Esophagus muscularis mucosa (tissue), 4 donors: ENCODE data around the gene CBL. TPM values are rescaled to one million over a fixed set of nuclear protein-coding genes. Genes with fewer than 3 reads are reported as not detected.

Experiments used
- DNase-seq: peaks from one replicate; pipeline ENCODE4 v3.0.0-alpha.2; 2017; ENCODE audit errors: extremely low spot score
- H3K27ac ChIP-seq, 4 donors: fragments of 200-600 bp; sonication (generic); replicated peaks in 1 of 4; 1 replicate in 3 of 4; 2 replicates in 1 of 4; pipeline ENCODE4 v1.5.1; 2016 to 2019; ENCODE audit warnings: mild to moderate bottlenecking in 1 of 4
- H3K27me3 ChIP-seq, 4 donors: fragments of 200-600 bp; sonication (generic); one replicate each; pipeline versions ENCODE4 v1.5.1 to v1.6.0; 2016 to 2019
- H3K36me3 ChIP-seq, 4 donors: fragments of 200-600 bp; sonication (generic); one replicate each; pipeline ENCODE4 v1.5.1; 2016 to 2019
- H3K4me1 ChIP-seq, 4 donors: fragments of 200-600 bp; sonication (generic); one replicate each; pipeline ENCODE4 v1.5.1; 2016 to 2019
- H3K4me3 ChIP-seq, 4 donors: fragments of 200-600 bp; sonication (generic); 1 replicate in 2 of 4; 2 replicates in 2 of 4; pipeline ENCODE4 v1.5.1; 2016 to 2019; ENCODE audit warnings: mild to moderate bottlenecking in 4 of 4, moderate library complexity in 1 of 4
- H3K9me3 ChIP-seq, 4 donors: fragments of 200-600 bp; sonication (generic); 1 replicate in 3 of 4; 2 replicates in 1 of 4; pipeline ENCODE4 v1.5.1; 2016 to 2019
- EP300 ChIP-seq: sonication (generic); formaldehyde crosslinking; IDR thresholded peaks from one replicate; pipeline ENCODE4 v1.6.1; 2017; ENCODE audit warnings: antibody characterized with exemption
- POLR2A ChIP-seq: fragments of 450-650 bp; IDR thresholded peaks from one replicate; pipeline ENCODE4 v1.6.1; 2017; ENCODE audit warnings: antibody characterized with exemption, moderate library complexity, mild to moderate bottlenecking, low read depth
- POLR2AphosphoS5 ChIP-seq, 2 donors: sonication (generic); formaldehyde crosslinking; IDR thresholded peaks; one replicate each; pipeline ENCODE4 v1.6.1; 2017; ENCODE audit warnings: antibody characterized with exemption in 2 of 2
- WGBS: methylation state at CpG from one replicate; pipeline ENCODE4 v1.1.5; 2018; 5-methylcytosine and 5-hydroxymethylcytosine counted together
- intact Hi-C: fragments of 100-400 bp; cut with DNase I; formaldehyde crosslinking; loops from one replicate; pipeline ENCODE4 v1.15.1; 2023
- total RNA-seq, 4 donors: library from RNA; depleted of rRNA; stranded (reverse); fragments of >200 nt; gene quantifications; one replicate each; pipeline versions ENCODE4 v1.1.0 to v1.2.1, GENCODE V29; 2016
- TF ChIP-seq, protein P1 (sequence below), 3 experiments: fragments of 200-600 bp in 2 of 3; fragments of 450-650 bp in 1 of 3; sonication (generic) in 2 of 3; IDR thresholded peaks; one replicate each; pipeline ENCODE4 v1.5.1; 2017 to 2019; ENCODE audit warnings: antibody characterized with exemption in 3 of 3, mild to moderate bottlenecking in 2 of 3, moderate library complexity in 1 of 3

The CBL gene
- total RNA-seq, 4 donors from 2014 or later: 20.7 to 27.7 (median 24.1) TPM

DNA sequence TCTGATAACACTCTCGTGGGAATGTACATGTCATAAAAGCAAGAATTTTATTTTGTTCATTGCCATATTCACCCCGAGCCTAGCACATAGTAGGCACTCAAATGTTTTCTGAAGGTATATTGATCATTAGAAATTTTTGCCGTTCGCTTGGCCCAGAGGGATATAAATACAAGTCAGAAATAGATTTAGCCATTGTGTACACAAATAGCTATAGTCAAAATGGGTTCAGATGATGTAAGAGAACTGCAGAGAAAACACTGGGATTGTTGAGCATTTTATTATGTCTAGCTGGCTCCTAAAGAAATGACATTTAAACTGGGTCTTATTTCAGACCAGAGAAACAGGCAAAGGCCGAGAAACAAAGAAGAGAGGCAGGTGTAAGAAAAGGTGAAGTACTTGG lies 61.5 kb downstream of the CBL start:
- no peak for TF ChIP-seq POLR2AphosphoS5 (IDR thresholded peaks at IDR 0.05)
- no peak for TF ChIP-seq POLR2A
- TF ChIP-seq EP300: no peak
- TF ChIP-seq, protein P1, sequence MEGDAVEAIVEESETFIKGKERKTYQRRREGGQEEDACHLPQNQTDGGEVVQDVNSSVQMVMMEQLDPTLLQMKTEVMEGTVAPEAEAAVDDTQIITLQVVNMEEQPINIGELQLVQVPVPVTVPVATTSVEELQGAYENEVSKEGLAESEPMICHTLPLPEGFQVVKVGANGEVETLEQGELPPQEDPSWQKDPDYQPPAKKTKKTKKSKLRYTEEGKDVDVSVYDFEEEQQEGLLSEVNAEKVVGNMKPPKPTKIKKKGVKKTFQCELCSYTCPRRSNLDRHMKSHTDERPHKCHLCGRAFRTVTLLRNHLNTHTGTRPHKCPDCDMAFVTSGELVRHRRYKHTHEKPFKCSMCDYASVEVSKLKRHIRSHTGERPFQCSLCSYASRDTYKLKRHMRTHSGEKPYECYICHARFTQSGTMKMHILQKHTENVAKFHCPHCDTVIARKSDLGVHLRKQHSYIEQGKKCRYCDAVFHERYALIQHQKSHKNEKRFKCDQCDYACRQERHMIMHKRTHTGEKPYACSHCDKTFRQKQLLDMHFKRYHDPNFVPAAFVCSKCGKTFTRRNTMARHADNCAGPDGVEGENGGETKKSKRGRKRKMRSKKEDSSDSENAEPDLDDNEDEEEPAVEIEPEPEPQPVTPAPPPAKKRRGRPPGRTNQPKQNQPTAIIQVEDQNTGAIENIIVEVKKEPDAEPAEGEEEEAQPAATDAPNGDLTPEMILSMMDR (IDR thresholded peaks at IDR 0.05): no peak
- intact Hi-C loops: no loop called here
- 88% methylated on average over 5 of the region's 5 CpGs for WGBS

DNA sequence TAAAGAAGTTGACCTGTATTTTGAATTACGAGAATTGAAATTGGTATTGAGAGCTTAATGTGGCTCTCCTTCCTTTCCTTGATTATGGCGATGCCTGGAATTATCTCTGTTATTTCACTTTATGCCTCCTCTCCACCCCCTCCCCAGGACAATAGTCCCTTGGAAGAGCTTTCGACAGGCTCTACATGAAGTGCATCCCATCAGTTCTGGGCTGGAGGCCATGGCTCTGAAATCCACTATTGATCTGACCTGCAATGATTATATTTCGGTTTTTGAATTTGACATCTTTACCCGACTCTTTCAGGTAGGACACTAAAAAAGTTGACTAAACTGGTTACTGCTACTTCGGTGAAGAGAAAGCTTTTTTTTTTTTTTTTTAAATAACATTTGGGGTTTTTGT lies 67.6 kb downstream of the CBL start:
- peaks cover 25 to 72% (median 45%) of the 10 kb centered on the region in 4 donors for H3K36me3 ChIP-seq
- DNase-seq: no peak
- no peak overlapping the region for H3K27ac ChIP-seq
- TF ChIP-seq, protein P1 (IDR thresholded peaks at IDR 0.05): no peak
- TF ChIP-seq EP300 (no peak), POLR2A (no peak), POLR2AphosphoS5 (IDR thresholded peaks at IDR 0.05) (no peak)
- H3K4me1 ChIP-seq: no peaks in the 10 kb centered on the region
- 92% methylated on average over 6 of the region's 6 CpGs for whole genome bisulfite sequencing
- no peaks in the 10 kb centered on the region for H3K27me3 ChIP-seq
- H3K4me3 ChIP-seq: no peak overlapping the region
- intact Hi-C loops: no loop called here
- H3K9me3 ChIP-seq: no peaks in the 10 kb centered on the region

More for the DNA sequence above, 61.5 kb downstream of the CBL start:
- H3K9me3 ChIP-seq: no peaks in the 10 kb centered on the region
- H3K4me1 ChIP-seq: peaks cover 11 to 25% (median 20%) of the 10 kb centered on the region in 4 donors
- no peak overlapping the region for H3K4me3 ChIP-seq
- H3K27ac ChIP-seq: no peak overlapping the region
- H3K36me3 ChIP-seq: peaks cover 0 to 11% (median 8%) of the 10 kb centered on the region in 4 donors
- H3K27me3 ChIP-seq: no peaks in the 10 kb centered on the region
- DNase-seq: no peak

DNA sequence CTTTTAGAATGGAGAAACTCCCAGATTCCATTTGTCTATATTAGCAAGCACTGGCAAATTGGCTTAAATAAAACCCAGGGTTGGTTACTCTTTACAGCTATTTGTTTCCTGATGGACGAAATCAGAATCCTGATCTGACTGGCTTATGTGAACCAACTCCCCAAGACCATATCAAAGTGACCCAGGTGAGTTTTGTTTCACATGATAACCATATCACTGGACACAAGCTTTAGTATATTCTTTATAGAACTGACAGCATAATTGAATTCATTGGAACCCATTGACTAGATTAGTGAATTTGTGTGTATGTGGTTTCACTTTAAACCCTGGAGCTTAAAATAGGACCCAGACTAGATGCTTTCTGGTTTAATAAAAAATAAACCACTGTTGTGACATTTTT lies 71.5 kb downstream of the CBL start:
- DNase-seq: no peak
- Histone ChIP-seq H3K4me1 (no peaks in the 10 kb centered on the region), H3K4me3 (no peak overlapping the region), H3K27ac (no peak overlapping the region), H3K9me3 (no peaks in the 10 kb centered on the region), H3K27me3 (no peaks in the 10 kb centered on the region), H3K36me3 (peaks cover 25 to 89% (median 50%) of the 10 kb centered on the region in 4 donors)
- 92% methylated on average over 1 of the region's 1 CpG for WGBS
- TF ChIP-seq, protein P1 (IDR thresholded peaks at IDR 0.05): no peak
- no peak for TF ChIP-seq POLR2A
- no peak for TF ChIP-seq POLR2AphosphoS5 (IDR thresholded peaks at IDR 0.05)
- TF ChIP-seq EP300: no peak
- intact Hi-C loops: no loop called here

DNA sequence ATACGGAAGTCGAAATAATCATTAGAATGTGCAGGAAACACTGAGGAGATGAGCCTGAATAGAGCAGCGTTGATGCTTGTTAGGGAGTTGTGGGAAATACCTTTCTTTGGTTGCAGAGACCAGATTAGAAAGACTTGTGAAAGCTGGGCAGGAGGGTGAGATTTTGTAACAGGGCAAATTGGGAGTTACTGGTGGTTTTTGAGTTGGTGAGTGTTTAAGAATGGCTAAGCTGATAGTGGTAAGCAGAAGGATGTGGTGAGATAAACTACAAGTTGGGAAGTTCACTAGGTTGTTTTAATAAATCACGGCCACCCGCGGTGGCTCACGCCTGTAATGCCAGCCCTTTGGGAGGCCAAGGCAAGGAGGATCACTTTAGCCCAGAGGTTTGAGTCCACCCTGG lies 76.4 kb downstream of the CBL start:
- intact Hi-C loops: loop anchor here (5.0 kb wide), 1 partner anchor 75 kb away; the partner anchor contains the start of gene CBL
- WGBS: 89% methylated on average over 7 of the region's 7 CpGs
- H3K36me3 ChIP-seq: peaks cover 27 to 69% (median 41%) of the 10 kb centered on the region in 4 donors

More for the DNA sequence above, 76.4 kb downstream of the CBL start:
- Histone ChIP-seq H3K27ac (no peak overlapping the region), H3K4me3 (no peak overlapping the region), H3K9me3 (no peaks in the 10 kb centered on the region), H3K4me1 (peaks cover 0 to 12% (median 8%) of the 10 kb centered on the region in 4 donors), H3K27me3 (no peaks in the 10 kb centered on the region)
- TF ChIP-seq, protein P1 (IDR thresholded peaks at IDR 0.05): no peak
- no peak for TF ChIP-seq POLR2A
- no peak for TF ChIP-seq EP300
- TF ChIP-seq POLR2AphosphoS5 (IDR thresholded peaks at IDR 0.05): no peak
- no peak for DNase-seq
